MM.1S (cell line): Measurements from ENCODE around the gene STING1.
"Not testable (repeated sequence)": the region's sequence is repeated elsewhere in the genome, so short reads cannot be mapped to it uniquely, and the experiment has no call there.

Experiments used
- CTCF ChIP-seq: fragments of 300-600 bp; sonication (generic); IDR thresholded peaks from 2 replicates; pipeline ENCODE4 v1.5.1; 2016; ENCODE audit warnings: antibody characterized with exemption, low read length, mixed read lengths
- EZH2 ChIP-seq: fragments of 300-600 bp; sonication (generic); optimal IDR thresholded peaks from 2 replicates; pipeline ENCODE3; 2017; ENCODE audit warnings: low read depth, mild to moderate bottlenecking, antibody characterized with exemption, low read length, mixed read lengths
- EZH2phosphoT487 ChIP-seq: fragments of 300-600 bp; sonication (generic); IDR thresholded peaks from 2 replicates; pipeline ENCODE4 v1.6.1; 2018; ENCODE audit warnings: antibody characterized with exemption, low read length

GRCh38 chr5:139527090-139527470, 44.5 kb upstream of the STING1 start:
- TF ChIP-seq EZH2, CTCF, EZH2phosphoT487: not testable (repeated sequence)
